Effector memory CD4-positive, alpha-beta T cell (primary cell): ENCODE results near the gene CCDC91.

Experiments used
- DNase-seq, 3 donors: peaks; one replicate each; pipeline ENCODE4 v3.0.0-alpha.2; 2020
- H3K27ac ChIP-seq: 2 replicates; pipeline ENCODE4 v1.7.0; 2013; ENCODE audit warnings: mild to moderate bottlenecking, low read length, moderate library complexity; ENCODE audit not compliant: insufficient read depth, poor library complexity, severe bottlenecking
- H3K27me3 ChIP-seq: replicated peaks from 2 replicates; pipeline ENCODE4 v1.7.0; 2013; ENCODE audit warnings: mild to moderate bottlenecking, low read length; ENCODE audit not compliant: insufficient read depth, control insufficient read depth, poor library complexity, severe bottlenecking
- H3K36me3 ChIP-seq: 2 replicates; pipeline ENCODE4 v1.7.0; 2013; ENCODE audit warnings: mild to moderate bottlenecking, low read length, moderate library complexity; ENCODE audit not compliant: control insufficient read depth, insufficient read depth
- H3K4me1 ChIP-seq: 2 replicates; pipeline ENCODE4 v1.7.0; 2013; ENCODE audit warnings: low read length, mild to moderate bottlenecking; ENCODE audit not compliant: control insufficient read depth, insufficient read depth, poor library complexity, severe bottlenecking
- H3K4me3 ChIP-seq: 2 replicates; pipeline ENCODE4 v1.7.0; 2013; ENCODE audit warnings: low read length, low read depth, mild to moderate bottlenecking; ENCODE audit not compliant: insufficient read depth, poor library complexity, severe bottlenecking
- H3K9me3 ChIP-seq: 2 replicates; pipeline ENCODE4 v1.7.0; 2013; ENCODE audit warnings: mild to moderate bottlenecking, low read length, moderate library complexity; ENCODE audit not compliant: control insufficient read depth

CCDC91 gene

GRCh38 chr12:28415755-28416154 is 225.5 kb downstream of the CCDC91 start:
- Histone ChIP-seq H3K36me3 (no peaks in the 10 kb centered on the region), H3K4me3 (no peak overlapping the region), H3K9me3 (no peaks in the 10 kb centered on the region), H3K4me1 (no peaks in the 10 kb centered on the region), H3K27ac (no peak overlapping the region), H3K27me3 (no peaks in the 10 kb centered on the region)
- DNase-seq, result no peak

DNA sequence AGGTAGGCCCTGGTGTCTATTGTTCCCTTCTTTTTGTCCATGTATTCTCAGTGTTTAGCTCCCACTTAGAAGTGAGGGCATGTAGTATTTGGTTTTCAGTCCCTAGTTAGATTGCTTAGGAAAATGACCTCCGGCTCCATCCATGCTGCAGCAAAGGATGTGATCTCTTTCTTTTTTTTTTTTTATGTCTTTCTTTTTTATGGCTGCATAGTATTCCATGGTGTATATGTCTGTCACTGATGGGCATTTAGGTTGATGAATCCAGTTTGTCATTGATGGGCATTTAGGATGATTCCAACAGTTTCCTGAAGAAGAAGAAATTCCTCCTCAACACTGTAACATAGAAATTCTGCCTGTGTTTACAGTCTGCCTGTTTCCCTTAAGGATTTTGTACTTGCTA is 231.1 kb downstream of the CCDC91 start:
- Histone ChIP-seq H3K27me3 (no peaks in the 10 kb centered on the region), H3K9me3 (no peaks in the 10 kb centered on the region)
- DNase-seq, result no peak

GRCh38 chr12:28424965-28425364 is 234.7 kb downstream of the CCDC91 start:
- H3K4me3 ChIP-seq, result no peak overlapping the region
- no peaks in the 10 kb centered on the region for H3K4me1 ChIP-seq
- DNase-seq, result no peak
- no peaks in the 10 kb centered on the region for H3K9me3 ChIP-seq
- no peaks in the 10 kb centered on the region for H3K36me3 ChIP-seq
- no peaks in the 10 kb centered on the region for H3K27me3 ChIP-seq
- H3K27ac ChIP-seq, result no peak overlapping the region

More for the DNA sequence above, 231.1 kb downstream of the CCDC91 start:
- H3K4me1 ChIP-seq, result no peaks in the 10 kb centered on the region
- no peak overlapping the region for H3K4me3 ChIP-seq
- H3K27ac ChIP-seq, result no peak overlapping the region
- no peaks in the 10 kb centered on the region for H3K36me3 ChIP-seq

GRCh38 chr12:28425526-28425925 is 235.3 kb downstream of the CCDC91 start:
- H3K27me3 ChIP-seq, result no peaks in the 10 kb centered on the region
- no peaks in the 10 kb centered on the region for H3K4me1 ChIP-seq
- H3K27ac ChIP-seq, result no peak overlapping the region
- H3K4me3 ChIP-seq, result no peak overlapping the region
- no peaks in the 10 kb centered on the region for H3K9me3 ChIP-seq
- no peaks in the 10 kb centered on the region for H3K36me3 ChIP-seq
- DNase-seq, result no peak

- H3K27ac ChIP-seq, result no peak overlapping the region
- no peaks in the 10 kb centered on the region for H3K27me3 ChIP-seq
- H3K4me3 ChIP-seq, result no peak overlapping the region
- no peaks in the 10 kb centered on the region for H3K4me1 ChIP-seq
- no peaks in the 10 kb centered on the region for H3K9me3 ChIP-seq
- DNase-seq, result no peak
- no peaks in the 10 kb centered on the region for H3K36me3 ChIP-seq
These were observed 236.8 kb downstream of the CCDC91 start for GRCh38 chr12:28427046-28427445.

DNA sequence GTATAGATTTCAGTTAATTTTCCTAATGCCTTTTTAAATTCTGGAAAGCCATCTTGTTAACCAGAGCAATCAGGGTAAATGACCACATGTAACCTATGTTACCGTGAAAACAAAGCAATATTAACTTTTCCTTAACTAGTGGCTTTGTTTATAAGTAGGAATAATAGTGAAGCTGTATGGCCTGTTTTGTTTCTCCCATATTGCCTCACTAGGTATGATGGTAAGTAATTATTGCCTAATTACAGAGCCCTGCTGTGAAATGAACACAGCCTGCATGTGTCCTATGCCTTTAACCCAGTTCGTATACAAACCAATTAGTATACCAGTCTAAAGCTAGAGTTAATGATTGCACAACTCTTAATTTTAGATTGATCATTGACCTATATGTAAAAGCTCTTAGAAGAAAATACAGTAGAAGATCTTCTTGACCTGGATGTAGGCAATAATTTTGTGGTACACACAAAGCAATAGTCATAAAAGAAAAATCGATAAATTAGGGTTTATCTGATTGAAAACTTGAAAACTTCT is 249.9 kb downstream of the CCDC91 start:
- Histone ChIP-seq H3K9me3 (no peaks in the 10 kb centered on the region), H3K36me3 (no peaks in the 10 kb centered on the region), H3K27ac (no peak overlapping the region), H3K27me3 (no peaks in the 10 kb centered on the region), H3K4me3 (no peak overlapping the region), H3K4me1 (no peaks in the 10 kb centered on the region)
- no peak for DNase-seq

DNA sequence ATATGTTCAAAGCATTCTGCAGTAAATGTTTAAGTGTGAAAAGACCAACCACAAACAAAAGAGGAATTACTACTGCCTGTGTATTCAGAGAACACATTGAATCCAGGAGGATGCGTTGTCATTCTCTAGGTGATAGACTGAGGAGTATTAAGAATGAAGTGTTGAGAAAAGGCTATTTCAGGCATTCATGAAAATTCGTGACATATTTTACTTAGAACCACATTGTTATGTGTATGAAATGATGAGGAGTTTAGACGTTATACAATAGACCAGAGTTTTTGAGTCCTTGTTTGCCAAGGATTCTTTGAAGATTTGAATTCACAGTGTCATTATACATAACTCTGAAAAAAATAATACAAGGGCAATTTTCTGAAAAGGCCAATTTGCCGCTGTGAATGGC is 251.8 kb downstream of the CCDC91 start:
- H3K36me3 ChIP-seq, result no peaks in the 10 kb centered on the region
- DNase-seq, result no peak

DNA sequence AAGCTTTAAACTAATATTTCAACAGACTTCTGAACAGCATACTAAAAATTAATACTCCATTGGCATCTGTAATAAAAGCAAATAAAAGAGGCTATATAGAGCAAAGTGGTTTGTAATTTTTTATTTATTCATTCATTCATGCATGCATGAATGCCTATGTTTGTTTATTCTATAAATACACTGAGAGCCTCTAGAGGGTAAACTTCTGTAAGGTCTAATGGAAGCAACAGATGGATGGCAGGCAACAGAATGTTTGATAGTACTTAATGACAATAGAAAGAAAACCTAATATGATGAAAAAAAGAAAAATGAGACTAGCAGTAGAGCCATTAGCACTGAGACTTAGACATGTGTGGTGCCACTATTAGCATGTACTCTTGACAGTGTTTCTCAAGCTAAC is 253.1 kb downstream of the CCDC91 start:
- DNase-seq, result no peak
- Histone ChIP-seq H3K4me1 (no peaks in the 10 kb centered on the region), H3K4me3 (no peak overlapping the region), H3K27me3 (no peaks in the 10 kb centered on the region), H3K27ac (no peak overlapping the region), H3K36me3 (no peaks in the 10 kb centered on the region), H3K9me3 (no peaks in the 10 kb centered on the region)

More for the DNA sequence above, 251.8 kb downstream of the CCDC91 start:
- Histone ChIP-seq H3K4me3 (no peak overlapping the region), H3K4me1 (no peaks in the 10 kb centered on the region), H3K9me3 (no peaks in the 10 kb centered on the region), H3K27me3 (no peaks in the 10 kb centered on the region), H3K27ac (no peak overlapping the region)

DNA sequence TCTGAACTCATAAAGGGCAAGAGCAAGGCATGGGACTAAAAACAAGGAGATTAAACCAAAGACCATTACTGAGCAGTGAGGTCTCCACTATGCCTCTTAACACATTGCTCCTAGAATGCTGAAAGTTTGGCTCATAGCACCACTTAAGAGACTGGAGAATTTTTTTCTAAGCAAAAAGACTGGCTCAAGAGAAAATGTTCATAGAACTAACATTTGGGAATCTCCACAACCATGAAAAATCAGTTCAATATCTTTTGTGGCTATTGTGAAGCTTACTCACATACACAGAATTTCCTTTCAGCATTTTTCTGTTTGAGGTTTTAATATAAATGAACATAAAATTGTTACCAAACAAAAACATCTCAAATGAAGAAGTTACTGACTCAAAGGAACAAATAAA is 255.8 kb downstream of the CCDC91 start:
- DNase-seq, result no peak
- no peak overlapping the region for H3K4me3 ChIP-seq
- no peaks in the 10 kb centered on the region for H3K9me3 ChIP-seq
- peaks cover 3% of the 10 kb centered on the region for H3K36me3 ChIP-seq
- no peak overlapping the region for H3K27ac ChIP-seq
- H3K27me3 ChIP-seq, result no peaks in the 10 kb centered on the region
- H3K4me1 ChIP-seq, result no peaks in the 10 kb centered on the region

- Histone ChIP-seq H3K9me3 (no peaks in the 10 kb centered on the region), H3K4me3 (no peak overlapping the region)
- no peak for DNase-seq
These were observed 263.4 kb downstream of the CCDC91 start for GRCh38 chr12:28453686-28454085.

More at GRCh38 chr12:28453686-28454085, 263.4 kb downstream of the CCDC91 start:
- no peaks in the 10 kb centered on the region for H3K4me1 ChIP-seq
- H3K36me3 ChIP-seq, result peaks cover 8% of the 10 kb centered on the region
- H3K27me3 ChIP-seq, result no peaks in the 10 kb centered on the region
- no peak overlapping the region for H3K27ac ChIP-seq
